ENCODE results near the gene ZRSR2.
"Not testable (repeated sequence)": the region's sequence is repeated elsewhere in the genome, so short reads cannot be mapped to it uniquely, and the experiment has no call there.

Gene ZRSR2, protein sequence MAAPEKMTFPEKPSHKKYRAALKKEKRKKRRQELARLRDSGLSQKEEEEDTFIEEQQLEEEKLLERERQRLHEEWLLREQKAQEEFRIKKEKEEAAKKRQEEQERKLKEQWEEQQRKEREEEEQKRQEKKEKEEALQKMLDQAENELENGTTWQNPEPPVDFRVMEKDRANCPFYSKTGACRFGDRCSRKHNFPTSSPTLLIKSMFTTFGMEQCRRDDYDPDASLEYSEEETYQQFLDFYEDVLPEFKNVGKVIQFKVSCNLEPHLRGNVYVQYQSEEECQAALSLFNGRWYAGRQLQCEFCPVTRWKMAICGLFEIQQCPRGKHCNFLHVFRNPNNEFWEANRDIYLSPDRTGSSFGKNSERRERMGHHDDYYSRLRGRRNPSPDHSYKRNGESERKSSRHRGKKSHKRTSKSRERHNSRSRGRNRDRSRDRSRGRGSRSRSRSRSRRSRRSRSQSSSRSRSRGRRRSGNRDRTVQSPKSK

DNA sequence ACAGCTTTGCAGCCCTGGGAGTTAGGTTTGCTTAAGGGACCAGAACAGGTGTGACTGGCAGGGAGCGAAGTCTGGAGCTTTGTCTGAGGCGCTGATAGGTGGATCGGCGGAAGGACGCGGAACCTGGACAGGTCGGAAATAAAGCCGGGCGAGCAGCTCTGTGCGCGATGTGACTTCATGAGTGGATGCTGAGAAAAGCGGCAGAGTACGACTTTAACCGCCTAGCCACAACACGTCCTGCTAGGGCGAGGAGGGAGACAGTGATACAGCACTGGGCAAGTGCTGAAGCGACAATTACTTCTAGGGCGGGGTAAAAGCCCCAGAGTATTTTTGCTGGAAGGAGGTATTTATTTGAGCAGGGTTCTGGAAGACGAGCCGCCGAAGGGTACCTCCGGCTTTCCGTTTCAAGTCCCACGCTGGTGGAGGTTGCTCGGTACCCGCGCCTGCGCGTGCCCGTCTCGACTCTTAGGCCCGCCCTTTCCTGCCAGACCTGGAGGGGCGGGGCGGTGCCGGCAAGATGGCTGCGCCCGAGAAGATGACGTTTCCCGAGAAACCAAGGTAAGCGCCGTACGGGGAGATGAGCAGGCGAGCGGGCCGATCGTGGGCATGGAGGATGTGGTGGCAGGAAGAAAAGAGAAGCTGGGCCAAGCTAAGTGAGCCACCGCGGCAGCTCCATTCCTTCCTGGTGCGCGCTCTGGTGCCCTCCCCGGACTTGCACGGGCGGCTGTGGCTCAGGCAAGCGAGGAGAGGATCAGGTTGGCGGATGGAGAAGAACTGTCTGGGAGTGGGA, at the start of gene ZRSR2:
Gene ZRSR2 (plus strand): TSS at position 506 of the 790 bp plus-strand sequence. CDS start 12 bp downstream, at position 518.
- Histone ChIP-seq H3K36me3 (ENCODE audit: insufficient read depth, low read length) (peaks cover 8% of the 10 kb centered on the region), H3K4me1 (ENCODE audit: insufficient read depth, low read length) (peaks cover 5% of the 10 kb centered on the region), H3K9me3 (ENCODE audit: low read length) (no peaks in the 10 kb centered on the region), H3K4me3 (ENCODE audit: low read depth in 1 of 2, low read length in 2 of 2) (peak within 1 kb of the TSS; percentile 48 to 99), H3K9ac (ENCODE audit: low read length) (peak within 1 kb of the TSS; percentile 82), H3K27me3 (ENCODE audit: control insufficient read depth in 1 of 2, insufficient read depth in 2 of 2, low read length in 2 of 2) (no peaks in the 10 kb centered on the region), H3K27ac (ENCODE audit: low read depth, low read length) (peak within 1 kb of the TSS; percentile 36)

DNA sequence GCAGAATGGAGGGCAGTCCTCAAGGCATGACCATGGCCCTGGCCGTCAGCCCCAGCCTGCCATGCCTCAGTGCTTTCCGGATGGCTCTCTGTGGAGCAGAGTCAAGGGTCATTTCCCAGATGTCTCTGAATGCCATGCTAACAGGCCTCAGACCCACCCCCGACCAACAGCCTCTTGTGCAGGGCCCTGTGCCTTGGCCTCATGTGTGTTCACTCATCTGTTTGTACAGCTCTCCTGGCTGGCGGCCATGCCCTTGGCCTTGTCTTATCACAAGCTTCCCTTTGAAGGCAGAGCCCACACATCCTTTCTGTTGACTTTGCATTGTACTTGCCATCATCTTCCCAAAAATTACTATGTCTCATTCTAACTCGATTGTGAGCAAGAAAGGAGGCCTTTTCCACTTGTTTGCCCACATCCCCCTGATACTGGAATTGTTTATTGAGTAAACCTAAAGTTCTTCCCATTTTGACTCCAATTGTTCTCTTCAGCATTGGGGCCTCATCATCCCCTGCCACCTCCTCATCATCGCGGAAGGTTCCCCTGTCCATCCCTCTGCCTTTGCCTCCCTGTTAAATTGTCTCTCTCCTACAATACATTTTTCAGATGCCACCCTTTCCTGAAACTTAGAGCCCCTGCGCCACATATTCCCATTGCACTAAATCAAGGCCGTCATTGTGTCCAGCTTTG, 46.0 kb upstream of the ZRSR2 start:
- H3K4me1 ChIP-seq (ENCODE audit: insufficient read depth, low read length): peaks cover under 1% of the 10 kb centered on the region
- H3K27ac ChIP-seq (ENCODE audit: low read depth, low read length): no peak overlapping the region
- H3K36me3 ChIP-seq (ENCODE audit: insufficient read depth, low read length): no peaks in the 10 kb centered on the region
- no peak overlapping the region for H3K4me3 ChIP-seq (ENCODE audit: low read depth in 1 of 2, low read length in 2 of 2)
- H3K9ac ChIP-seq (ENCODE audit: low read length): no peak overlapping the region
- no peaks in the 10 kb centered on the region for H3K9me3 ChIP-seq (ENCODE audit: low read length)
- H3K27me3 ChIP-seq (ENCODE audit: control insufficient read depth in 1 of 2, insufficient read depth in 2 of 2, low read length in 2 of 2): no peaks in the 10 kb centered on the region

DNA sequence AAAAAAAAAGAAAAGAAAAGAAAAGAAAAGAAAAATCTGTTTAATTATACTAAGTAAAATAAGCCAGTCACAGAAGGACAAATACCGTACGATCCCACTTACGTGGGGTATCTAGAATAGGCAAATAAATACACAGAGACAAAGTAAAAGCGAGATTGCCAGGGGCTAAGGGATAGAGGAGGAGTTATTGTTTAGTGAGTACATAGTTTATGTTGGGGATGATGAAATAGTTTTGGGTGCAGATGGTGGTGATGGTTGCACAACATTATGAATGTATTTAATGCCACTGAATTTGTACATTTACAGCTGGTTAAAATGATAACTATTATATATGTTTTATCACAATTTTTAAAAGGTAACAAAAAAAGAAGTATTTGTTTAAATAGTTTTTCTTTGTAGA, 45.1 kb upstream of the ZRSR2 start:
- no peaks in the 10 kb centered on the region for H3K36me3 ChIP-seq (ENCODE audit: insufficient read depth, low read length)
- no peaks in the 10 kb centered on the region for H3K27me3 ChIP-seq (ENCODE audit: control insufficient read depth in 1 of 2, insufficient read depth in 2 of 2, low read length in 2 of 2)
- no peak overlapping the region for H3K4me3 ChIP-seq (ENCODE audit: low read depth in 1 of 2, low read length in 2 of 2)
- no peak overlapping the region for H3K27ac ChIP-seq (ENCODE audit: low read depth, low read length)
- H3K9me3 ChIP-seq (ENCODE audit: low read length): no peaks in the 10 kb centered on the region
- peaks cover 7% of the 10 kb centered on the region for H3K4me1 ChIP-seq (ENCODE audit: insufficient read depth, low read length)
- no peak overlapping the region for H3K9ac ChIP-seq (ENCODE audit: low read length)

DNA sequence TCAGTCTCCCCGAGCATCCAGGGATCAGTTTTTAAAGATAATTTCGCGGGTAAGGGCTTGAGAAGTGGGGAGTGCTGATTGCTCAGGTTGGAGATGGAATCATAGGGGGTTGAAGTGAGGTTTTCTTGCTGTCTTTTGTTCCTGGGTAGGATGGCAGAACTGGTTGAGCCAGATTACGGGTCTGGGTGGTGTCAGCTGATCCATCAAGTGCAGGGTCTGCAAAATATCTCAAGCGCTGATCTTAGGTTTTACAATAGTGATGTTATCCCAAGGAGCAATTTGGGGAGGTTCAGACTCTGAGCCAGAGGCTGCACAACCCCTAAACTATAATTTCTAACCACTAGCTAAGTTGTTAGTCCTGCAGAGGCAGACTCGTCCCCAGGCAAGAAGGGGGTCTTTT, 43.6 kb upstream of the ZRSR2 start:
- H3K27me3 ChIP-seq (ENCODE audit: control insufficient read depth in 1 of 2, insufficient read depth in 2 of 2, low read length in 2 of 2); H3K4me3 ChIP-seq (ENCODE audit: low read depth in 1 of 2, low read length in 2 of 2); H3K27ac ChIP-seq (ENCODE audit: low read depth, low read length); H3K36me3 ChIP-seq (ENCODE audit: insufficient read depth, low read length); H3K9me3 ChIP-seq (ENCODE audit: low read length); H3K9ac ChIP-seq (ENCODE audit: low read length): not testable (repeated sequence)
- peaks cover 17% of the 10 kb centered on the region for H3K4me1 ChIP-seq (ENCODE audit: insufficient read depth, low read length)

DNA sequence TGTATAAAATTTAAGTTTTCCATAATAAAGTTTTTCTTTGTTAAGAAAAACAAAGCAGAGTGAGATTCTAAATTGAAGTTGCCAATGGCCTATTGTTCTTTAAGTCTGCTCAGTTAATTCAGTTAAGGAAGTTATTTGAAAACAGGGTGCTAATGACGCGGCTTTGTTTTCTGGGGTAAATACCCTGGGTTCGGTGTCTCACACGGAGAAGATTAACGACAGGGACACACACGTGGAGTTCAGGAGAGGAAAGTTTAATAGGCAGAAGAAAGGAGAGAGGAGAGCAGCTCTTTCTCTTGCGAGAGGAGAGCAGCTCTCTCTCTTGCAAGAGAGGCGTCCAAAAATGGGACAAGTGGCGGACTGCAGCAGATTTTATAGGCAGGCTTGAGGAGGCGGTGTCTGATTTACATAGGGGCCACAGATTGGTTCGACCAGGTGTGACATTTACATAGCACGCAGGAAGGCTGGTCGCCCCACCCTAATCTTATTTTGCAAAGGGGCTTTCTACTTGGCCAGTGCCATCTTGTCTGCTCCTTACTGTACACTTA, 42.6 kb upstream of the ZRSR2 start:
- Histone ChIP-seq H3K27ac (ENCODE audit: low read depth, low read length) (no peak overlapping the region), H3K4me1 (ENCODE audit: insufficient read depth, low read length) (peaks cover 17% of the 10 kb centered on the region), H3K36me3 (ENCODE audit: insufficient read depth, low read length) (no peaks in the 10 kb centered on the region), H3K9me3 (ENCODE audit: low read length) (no peaks in the 10 kb centered on the region), H3K4me3 (ENCODE audit: low read depth in 1 of 2, low read length in 2 of 2) (no peak overlapping the region), H3K27me3 (ENCODE audit: control insufficient read depth in 1 of 2, insufficient read depth in 2 of 2, low read length in 2 of 2) (no peaks in the 10 kb centered on the region), H3K9ac (ENCODE audit: low read length) (no peak overlapping the region)

DNA sequence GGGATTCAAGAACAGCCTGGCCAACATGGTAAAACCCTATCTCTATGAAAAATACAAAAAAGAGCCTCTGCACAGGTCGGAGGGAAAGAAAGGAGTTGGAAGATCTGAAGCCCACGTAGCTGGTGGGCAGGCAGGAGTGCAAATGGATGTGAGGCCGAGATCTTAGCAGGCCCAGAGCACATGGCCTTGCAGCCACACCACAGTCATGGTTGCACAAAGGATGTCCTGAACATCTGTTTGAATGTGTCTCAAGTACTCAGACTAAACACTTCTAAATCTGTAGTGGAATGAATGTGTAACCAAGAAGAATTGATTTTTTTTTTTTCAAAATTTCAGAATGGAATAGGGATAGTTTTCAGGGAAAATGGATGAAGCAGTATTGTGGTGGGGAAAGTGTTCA, 41.4 kb upstream of the ZRSR2 start:
- Histone ChIP-seq H3K4me3 (ENCODE audit: low read depth in 1 of 2, low read length in 2 of 2) (no peak overlapping the region), H3K36me3 (ENCODE audit: insufficient read depth, low read length) (no peaks in the 10 kb centered on the region), H3K27me3 (ENCODE audit: control insufficient read depth in 1 of 2, insufficient read depth in 2 of 2, low read length in 2 of 2) (no peaks in the 10 kb centered on the region), H3K9ac (ENCODE audit: low read length) (no peak overlapping the region), H3K9me3 (ENCODE audit: low read length) (no peaks in the 10 kb centered on the region), H3K27ac (ENCODE audit: low read depth, low read length) (no peak overlapping the region), H3K4me1 (ENCODE audit: insufficient read depth, low read length) (peaks cover 17% of the 10 kb centered on the region)

DNA sequence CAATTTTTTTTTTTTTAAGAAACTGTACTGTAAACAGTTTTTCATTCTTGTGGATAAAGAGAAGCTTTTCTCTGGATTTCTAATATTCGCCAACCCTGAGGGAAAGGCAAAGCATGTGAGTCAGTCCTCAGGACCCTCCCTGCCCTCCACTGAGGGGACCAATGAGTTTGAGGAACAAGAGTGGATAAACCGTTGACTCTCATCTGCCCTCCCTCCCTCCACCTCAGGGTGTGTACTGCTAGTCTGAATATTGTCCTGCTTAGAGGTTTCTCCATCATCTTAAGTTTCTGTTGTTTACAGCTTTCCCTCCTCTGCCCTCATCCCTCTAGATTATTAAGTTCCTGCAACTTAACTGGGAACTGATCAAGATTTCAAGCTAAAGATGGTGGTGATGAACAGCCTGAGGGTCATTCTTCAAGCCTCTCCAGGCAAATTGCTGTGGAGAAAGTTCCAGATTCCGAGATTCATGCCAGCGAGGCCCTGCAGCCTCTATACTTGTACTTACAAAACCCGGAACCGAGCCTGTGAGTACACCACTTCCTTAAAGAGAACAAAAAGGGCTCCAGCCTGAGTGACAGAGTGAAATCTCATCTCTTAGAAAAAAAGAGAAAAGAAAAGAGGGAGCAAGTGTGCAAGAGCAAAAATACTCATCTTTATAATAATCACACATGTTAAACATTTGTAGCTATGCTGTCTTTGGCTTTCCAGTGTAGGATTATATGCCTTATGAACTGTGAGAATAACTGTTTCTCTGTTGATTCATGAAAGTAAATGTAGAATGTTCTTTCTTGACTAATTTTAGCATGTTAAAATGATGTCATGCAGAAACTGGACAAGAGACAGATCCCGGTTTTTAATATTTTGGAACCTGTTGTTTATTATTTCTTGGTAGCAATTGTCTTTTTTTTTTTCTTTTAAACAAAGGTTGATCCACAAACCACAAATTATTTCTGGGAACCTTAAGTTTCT, 40.4 kb upstream of the ZRSR2 start:
- Histone ChIP-seq H3K4me1 (ENCODE audit: insufficient read depth, low read length) (peaks cover 17% of the 10 kb centered on the region), H3K27me3 (ENCODE audit: control insufficient read depth in 1 of 2, insufficient read depth in 2 of 2, low read length in 2 of 2) (no peaks in the 10 kb centered on the region), H3K9me3 (ENCODE audit: low read length) (no peaks in the 10 kb centered on the region), H3K4me3 (ENCODE audit: low read depth in 1 of 2, low read length in 2 of 2) (no peak overlapping the region), H3K27ac (ENCODE audit: low read depth, low read length) (peak overlapping the region; percentile 50), H3K36me3 (ENCODE audit: insufficient read depth, low read length) (no peaks in the 10 kb centered on the region), H3K9ac (ENCODE audit: low read length) (no peak overlapping the region)

DNA sequence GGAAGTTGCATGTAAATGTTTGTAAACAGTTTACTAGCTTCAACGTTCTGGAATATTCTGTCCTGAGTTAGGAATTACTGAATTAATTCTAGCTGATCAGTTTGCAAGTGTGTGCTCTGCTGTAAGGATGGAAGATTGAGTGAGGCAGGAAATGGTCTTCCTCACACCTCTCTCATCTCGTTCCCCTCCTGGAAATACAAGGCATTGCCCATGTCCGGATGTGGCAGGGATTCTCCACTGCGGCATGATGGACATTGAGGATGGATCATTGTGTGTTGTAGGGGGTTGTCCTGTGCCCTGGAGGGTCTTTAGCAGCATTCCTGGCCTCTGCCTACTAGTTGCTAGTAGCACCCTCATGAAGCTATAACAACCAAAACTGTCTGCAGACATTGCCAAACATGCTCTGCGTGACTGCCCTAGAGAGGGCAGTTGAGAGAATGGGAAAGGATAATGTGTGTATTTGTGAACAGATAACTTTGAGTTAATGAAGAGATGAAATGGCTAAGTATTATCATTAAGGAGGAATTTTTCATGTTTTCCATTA, 39.6 kb upstream of the ZRSR2 start:
- H3K27ac ChIP-seq (ENCODE audit: low read depth, low read length): peak overlapping the region; percentile 64
- H3K4me3 ChIP-seq (ENCODE audit: low read depth in 1 of 2, low read length in 2 of 2): no peak overlapping the region
- peaks cover 4% of the 10 kb centered on the region for H3K36me3 ChIP-seq (ENCODE audit: insufficient read depth, low read length)
- H3K9ac ChIP-seq (ENCODE audit: low read length): no peak overlapping the region
- H3K27me3 ChIP-seq (ENCODE audit: control insufficient read depth in 1 of 2, insufficient read depth in 2 of 2, low read length in 2 of 2): no peaks in the 10 kb centered on the region
- no peaks in the 10 kb centered on the region for H3K9me3 ChIP-seq (ENCODE audit: low read length)
- H3K4me1 ChIP-seq (ENCODE audit: insufficient read depth, low read length): peaks cover 17% of the 10 kb centered on the region

DNA sequence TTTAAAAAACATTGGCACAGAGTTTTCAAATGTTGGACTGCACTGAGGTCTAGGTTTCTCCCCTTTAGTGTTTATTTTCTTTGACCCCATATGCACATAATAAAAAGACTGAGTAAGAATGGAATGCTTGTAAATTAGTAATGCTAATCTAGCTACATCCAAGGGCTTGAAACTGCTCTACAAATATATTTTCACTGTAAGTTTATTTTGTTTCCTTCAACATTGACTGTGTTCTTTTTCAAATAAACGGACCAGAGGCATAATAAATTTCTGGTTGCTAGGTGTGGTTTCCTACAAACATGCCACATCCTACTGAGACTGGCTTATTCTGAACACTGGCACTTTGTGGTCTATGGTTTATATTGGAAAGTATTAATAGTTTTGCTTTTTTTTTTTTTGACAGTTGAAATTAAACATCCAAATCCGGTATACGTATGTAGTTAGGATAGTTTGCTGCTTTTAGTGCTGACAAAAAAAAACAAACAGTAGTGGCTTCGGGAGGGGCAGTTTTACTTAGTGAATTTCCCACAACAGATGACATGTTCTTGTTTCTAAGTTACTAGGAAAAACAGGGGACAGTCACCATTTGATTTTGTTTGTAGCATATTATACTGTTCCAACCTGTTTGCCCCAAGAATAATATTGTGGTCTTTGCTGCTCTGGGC, 39.0 kb upstream of the ZRSR2 start:
- Histone ChIP-seq H3K36me3 (ENCODE audit: insufficient read depth, low read length) (peaks cover 4% of the 10 kb centered on the region), H3K27ac (ENCODE audit: low read depth, low read length) (no peak overlapping the region), H3K4me3 (ENCODE audit: low read depth in 1 of 2, low read length in 2 of 2) (no peak overlapping the region), H3K4me1 (ENCODE audit: insufficient read depth, low read length) (peaks cover 17% of the 10 kb centered on the region), H3K9me3 (ENCODE audit: low read length) (no peaks in the 10 kb centered on the region), H3K27me3 (ENCODE audit: control insufficient read depth in 1 of 2, insufficient read depth in 2 of 2, low read length in 2 of 2) (no peaks in the 10 kb centered on the region), H3K9ac (ENCODE audit: low read length) (no peak overlapping the region)

DNA sequence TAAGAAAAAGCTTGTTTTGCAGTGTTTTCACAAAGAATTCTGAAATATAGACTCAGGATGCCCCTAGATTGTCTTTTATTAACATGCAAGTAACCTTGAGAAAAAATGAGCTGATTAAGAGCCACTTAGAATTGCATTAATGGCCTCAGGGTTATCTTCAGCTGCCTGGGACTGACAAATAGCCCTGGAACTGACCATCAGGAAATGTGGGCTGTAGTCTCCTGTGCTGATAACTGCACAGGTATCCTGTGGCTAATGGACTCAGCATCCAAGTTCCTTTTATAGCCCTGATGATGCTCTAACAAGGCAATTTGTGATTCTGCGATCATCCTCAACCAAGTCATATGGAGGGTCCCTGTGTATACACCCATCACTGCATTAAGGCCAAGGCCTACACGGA, 35.2 kb upstream of the ZRSR2 start:
- Histone ChIP-seq H3K27me3 (ENCODE audit: control insufficient read depth in 1 of 2, insufficient read depth in 2 of 2, low read length in 2 of 2) (no peaks in the 10 kb centered on the region), H3K4me1 (ENCODE audit: insufficient read depth, low read length) (peaks cover 10% of the 10 kb centered on the region), H3K9me3 (ENCODE audit: low read length) (no peaks in the 10 kb centered on the region), H3K27ac (ENCODE audit: low read depth, low read length) (no peak overlapping the region), H3K4me3 (ENCODE audit: low read depth in 1 of 2, low read length in 2 of 2) (no peak overlapping the region), H3K9ac (ENCODE audit: low read length) (no peak overlapping the region), H3K36me3 (ENCODE audit: insufficient read depth, low read length) (peaks cover 4% of the 10 kb centered on the region)
